ENCODE results near the gene PWWP2B.

PWWP2B gene

DNA sequence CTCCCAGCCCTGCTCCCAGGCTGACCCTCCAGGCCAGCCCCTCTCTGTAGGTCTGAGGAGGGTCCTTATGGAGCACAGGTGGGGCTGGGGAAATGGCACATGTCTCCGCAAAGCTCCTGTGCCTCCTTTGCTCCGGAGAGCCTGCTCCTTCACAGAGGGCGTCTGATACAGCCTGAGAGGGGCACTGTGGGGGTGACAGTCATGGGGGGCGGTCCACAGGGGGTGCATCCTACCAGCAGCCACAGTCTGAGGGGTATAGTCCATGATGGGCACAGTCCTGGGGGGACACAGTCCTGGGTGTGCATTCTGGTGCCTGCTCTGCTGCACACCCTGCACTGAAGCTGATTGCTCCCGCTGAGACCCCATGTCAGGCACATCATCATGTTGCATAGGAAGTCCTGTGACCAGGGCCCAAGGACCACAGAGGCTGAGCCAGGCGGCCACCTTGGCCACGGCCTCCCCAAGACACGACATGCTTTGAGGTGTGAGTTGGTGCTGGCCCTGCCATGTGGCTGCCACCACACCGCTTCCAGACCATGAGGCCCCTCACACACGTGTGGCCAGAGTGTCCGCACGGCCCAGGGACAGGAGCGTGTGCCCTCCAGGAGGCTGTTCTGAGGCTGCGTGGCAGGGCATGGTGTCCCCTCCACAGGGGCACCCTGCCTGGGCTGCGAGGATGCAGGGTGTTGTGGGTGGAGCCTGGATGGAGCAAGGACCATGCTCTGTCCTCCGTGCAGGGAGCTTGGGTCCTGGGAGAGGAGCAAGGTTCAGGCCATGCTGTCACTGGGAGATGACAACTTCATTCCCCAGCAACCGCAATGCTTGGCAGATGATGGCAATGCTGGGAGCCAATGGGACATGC is 59.2 kb downstream of the PWWP2B start:
- H3K27me3 ChIP-seq (ENCODE audit: insufficient read depth, low read length, poor library complexity), result no peaks in the 10 kb centered on the region
- DNase-seq, result no peak
- no CpG with 5 or more reads among the region's 17 CpGs for WGBS (ENCODE audit: extremely low coverage, insufficient coverage, low lambda C conversion rate)

DNA sequence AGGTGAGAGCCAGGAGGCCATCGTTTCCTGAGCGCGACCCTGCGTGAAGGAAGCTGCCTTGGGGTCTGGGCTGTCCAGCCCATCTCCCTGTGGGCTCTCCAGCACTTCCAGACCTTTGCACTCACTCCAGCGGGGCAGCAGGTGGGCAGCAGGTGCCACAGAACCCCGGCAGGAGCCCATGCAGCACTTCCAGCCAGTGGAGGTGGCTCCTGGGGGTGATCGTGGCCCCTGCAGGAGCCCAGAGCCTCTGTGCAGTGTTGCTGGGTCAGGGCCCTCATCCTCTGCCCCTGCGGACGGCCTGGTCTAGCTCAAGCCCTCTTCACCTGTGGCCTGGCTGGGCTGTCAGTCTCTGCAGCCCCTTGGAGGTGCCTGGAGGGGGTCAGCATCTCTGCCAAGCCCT is 59.9 kb downstream of the PWWP2B start:
- Histone ChIP-seq H2AK5ac (ENCODE audit: low read length) (no peak overlapping the region), H3K79me2 (ENCODE audit: control insufficient read depth, insufficient read depth, low read length) (no peaks in the 10 kb centered on the region), H3K79me1 (ENCODE audit: low read length) (no peaks in the 10 kb centered on the region), H3K56ac (ENCODE audit: low read length) (no peak overlapping the region), H3K27ac (ENCODE audit: low read depth, low read length) (no peak overlapping the region), H4K8ac (ENCODE audit: low read depth, low read length) (no peak overlapping the region), H3K9ac (ENCODE audit: low read length) (no peak overlapping the region), H3K4me2 (ENCODE audit: low read length) (no peak overlapping the region), H3K4me1 (ENCODE audit: control insufficient read depth, low read depth, low read length) (no peaks in the 10 kb centered on the region), H2BK120ac (ENCODE audit: low read depth, low read length) (no peak overlapping the region), H3K27me3 (ENCODE audit: insufficient read depth, low read length, poor library complexity) (no peaks in the 10 kb centered on the region), H2BK15ac (replicated peaks; ENCODE audit: low read depth) (no peak overlapping the region), H3K18ac (ENCODE audit: low read length) (no peak overlapping the region), H4K5ac (ENCODE audit: low read length) (no peak overlapping the region), H3K23ac (ENCODE audit: low read length) (no peak overlapping the region), H2BK5ac (ENCODE audit: low read length) (no peak overlapping the region), H3K4me3 (ENCODE audit: low read length) (no peak overlapping the region), H3K4ac (ENCODE audit: low read depth, low read length) (no peak overlapping the region), H3K36me3 (ENCODE audit: control insufficient read depth, insufficient read depth, low read length) (no peaks in the 10 kb centered on the region)
- no CpG with 5 or more reads among the region's 9 CpGs for WGBS (ENCODE audit: extremely low coverage, insufficient coverage, low lambda C conversion rate)
- DNase-seq, result no peak

More for the DNA sequence above, 59.2 kb downstream of the PWWP2B start:
- no peak overlapping the region for H3K18ac ChIP-seq (ENCODE audit: low read length)
- H3K79me2 ChIP-seq (ENCODE audit: control insufficient read depth, insufficient read depth, low read length), result no peaks in the 10 kb centered on the region
- no peak overlapping the region for H3K9ac ChIP-seq (ENCODE audit: low read length)
- no peaks in the 10 kb centered on the region for H3K36me3 ChIP-seq (ENCODE audit: control insufficient read depth, insufficient read depth, low read length)
- no peak overlapping the region for H3K27ac ChIP-seq (ENCODE audit: low read depth, low read length)
- no peak overlapping the region for H3K23ac ChIP-seq (ENCODE audit: low read length)
- no peaks in the 10 kb centered on the region for H3K4me1 ChIP-seq (ENCODE audit: control insufficient read depth, low read depth, low read length)
- no peak overlapping the region for H4K8ac ChIP-seq (ENCODE audit: low read depth, low read length)
- no peak overlapping the region for H2BK15ac ChIP-seq (replicated peaks; ENCODE audit: low read depth)
- H3K4me3 ChIP-seq (ENCODE audit: low read length), result no peak overlapping the region
- no peaks in the 10 kb centered on the region for H3K79me1 ChIP-seq (ENCODE audit: low read length)
- no peak overlapping the region for H2BK5ac ChIP-seq (ENCODE audit: low read length)
- no peak overlapping the region for H3K56ac ChIP-seq (ENCODE audit: low read length)
- no peak overlapping the region for H4K5ac ChIP-seq (ENCODE audit: low read length)
- H3K4ac ChIP-seq (ENCODE audit: low read depth, low read length), result no peak overlapping the region
- H3K4me2 ChIP-seq (ENCODE audit: low read length), result no peak overlapping the region
- no peak overlapping the region for H2BK120ac ChIP-seq (ENCODE audit: low read depth, low read length)
- no peak overlapping the region for H2AK5ac ChIP-seq (ENCODE audit: low read length)

DNA sequence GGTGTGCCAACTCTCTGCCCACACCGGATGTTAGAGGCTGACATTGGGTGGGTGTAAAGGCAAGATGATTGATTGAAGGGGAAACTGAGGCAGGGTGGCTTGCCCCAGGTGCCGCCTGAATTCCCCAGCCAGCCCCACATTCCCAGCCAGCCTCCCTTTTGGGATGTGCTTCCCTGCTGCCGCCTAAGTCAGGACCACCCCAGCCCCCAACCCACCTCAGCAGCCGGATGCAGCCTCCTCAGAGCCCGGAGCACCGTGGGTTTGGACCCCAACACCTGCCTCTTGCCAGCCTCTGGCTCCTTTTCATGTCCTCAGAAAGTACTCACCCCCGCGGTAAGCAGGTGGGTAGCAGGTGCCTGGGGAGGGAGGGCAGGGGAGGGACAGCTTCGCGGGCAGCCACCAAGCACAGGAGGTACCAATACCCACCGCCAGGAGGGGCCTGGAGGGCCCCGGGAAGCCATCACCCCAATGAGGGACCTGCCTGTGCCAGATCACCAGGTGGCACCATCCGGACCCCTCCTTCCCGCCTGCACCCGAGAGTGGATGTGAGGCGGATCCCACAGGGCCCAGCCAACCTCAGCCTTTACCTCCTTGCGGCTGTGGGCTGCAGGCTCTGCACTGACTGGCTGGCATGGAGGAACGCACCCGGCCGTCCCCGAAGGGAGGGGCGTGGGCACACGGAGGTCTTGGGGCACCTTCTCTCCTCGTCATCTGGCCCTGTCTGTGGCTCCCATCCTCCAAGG is 60.5 kb downstream of the PWWP2B start:
- no peaks in the 10 kb centered on the region for H3K36me3 ChIP-seq (ENCODE audit: control insufficient read depth, insufficient read depth, low read length)
- H3K4me2 ChIP-seq (ENCODE audit: low read length), result no peak overlapping the region
- H2BK5ac ChIP-seq (ENCODE audit: low read length), result no peak overlapping the region
- H3K18ac ChIP-seq (ENCODE audit: low read length), result no peak overlapping the region
- no peak overlapping the region for H3K23ac ChIP-seq (ENCODE audit: low read length)
- no peak overlapping the region for H3K4ac ChIP-seq (ENCODE audit: low read depth, low read length)
- H3K79me1 ChIP-seq (ENCODE audit: low read length), result no peaks in the 10 kb centered on the region
- WGBS (ENCODE audit: extremely low coverage, insufficient coverage, low lambda C conversion rate), result no CpG with 5 or more reads among the region's 24 CpGs
- no peak overlapping the region for H2BK15ac ChIP-seq (replicated peaks; ENCODE audit: low read depth)
- H3K56ac ChIP-seq (ENCODE audit: low read length), result no peak overlapping the region
- no peak overlapping the region for H4K5ac ChIP-seq (ENCODE audit: low read length)
- no peak for DNase-seq
- H3K9ac ChIP-seq (ENCODE audit: low read length), result no peak overlapping the region
- no peak overlapping the region for H2BK120ac ChIP-seq (ENCODE audit: low read depth, low read length)
- no peak overlapping the region for H3K27ac ChIP-seq (ENCODE audit: low read depth, low read length)
- H3K4me3 ChIP-seq (ENCODE audit: low read length), result no peak overlapping the region
- no peaks in the 10 kb centered on the region for H3K27me3 ChIP-seq (ENCODE audit: insufficient read depth, low read length, poor library complexity)
- H4K8ac ChIP-seq (ENCODE audit: low read depth, low read length), result no peak overlapping the region
- H3K79me2 ChIP-seq (ENCODE audit: control insufficient read depth, insufficient read depth, low read length), result no peaks in the 10 kb centered on the region
- H3K4me1 ChIP-seq (ENCODE audit: control insufficient read depth, low read depth, low read length), result no peaks in the 10 kb centered on the region
- no peak overlapping the region for H2AK5ac ChIP-seq (ENCODE audit: low read length)

DNA sequence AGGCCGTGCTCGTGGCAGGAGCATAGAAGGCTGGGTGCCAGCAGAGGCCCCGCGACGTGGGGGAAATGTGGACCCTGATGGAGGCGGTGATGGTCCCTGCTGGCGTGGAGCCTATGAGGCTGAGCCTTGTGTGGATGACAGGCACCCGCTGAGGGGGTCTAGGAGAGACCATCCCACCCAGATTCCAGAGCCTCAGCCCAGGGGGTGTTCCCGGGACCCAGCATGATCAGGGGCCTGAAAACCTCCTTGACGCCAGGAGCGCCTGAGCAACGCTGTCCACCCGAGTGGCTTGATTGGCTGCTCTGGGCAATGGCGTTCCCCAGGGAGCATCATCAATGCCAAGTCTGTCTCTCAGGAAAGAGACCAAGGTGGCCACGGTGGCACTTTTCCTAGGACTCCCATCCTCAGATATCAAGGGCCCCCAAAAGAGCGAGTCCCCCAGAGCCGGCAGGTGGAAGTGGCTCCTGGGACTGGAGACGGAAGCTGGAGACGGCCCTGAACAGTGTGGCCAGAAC is 61.1 kb downstream of the PWWP2B start:
- no peak overlapping the region for H3K4me2 ChIP-seq (ENCODE audit: low read length)
- no peak overlapping the region for H3K4ac ChIP-seq (ENCODE audit: low read depth, low read length)
- H2BK15ac ChIP-seq (replicated peaks; ENCODE audit: low read depth), result no peak overlapping the region
- no peak overlapping the region for H3K4me3 ChIP-seq (ENCODE audit: low read length)
- no peak overlapping the region for H2AK5ac ChIP-seq (ENCODE audit: low read length)
- no peaks in the 10 kb centered on the region for H3K27me3 ChIP-seq (ENCODE audit: insufficient read depth, low read length, poor library complexity)
- H3K36me3 ChIP-seq (ENCODE audit: control insufficient read depth, insufficient read depth, low read length), result no peaks in the 10 kb centered on the region
- H3K23ac ChIP-seq (ENCODE audit: low read length), result no peak overlapping the region
- no peak overlapping the region for H3K27ac ChIP-seq (ENCODE audit: low read depth, low read length)
- no peak overlapping the region for H3K56ac ChIP-seq (ENCODE audit: low read length)
- no peak overlapping the region for H4K5ac ChIP-seq (ENCODE audit: low read length)
- H3K79me1 ChIP-seq (ENCODE audit: low read length), result no peaks in the 10 kb centered on the region
- H3K79me2 ChIP-seq (ENCODE audit: control insufficient read depth, insufficient read depth, low read length), result no peaks in the 10 kb centered on the region
- no peak for DNase-seq
- no peak overlapping the region for H2BK120ac ChIP-seq (ENCODE audit: low read depth, low read length)
- no peak overlapping the region for H3K9ac ChIP-seq (ENCODE audit: low read length)
- H3K18ac ChIP-seq (ENCODE audit: low read length), result no peak overlapping the region
- WGBS (ENCODE audit: extremely low coverage, insufficient coverage, low lambda C conversion rate), result no CpG with 5 or more reads among the region's 19 CpGs
- H2BK5ac ChIP-seq (ENCODE audit: low read length), result no peak overlapping the region
- no peaks in the 10 kb centered on the region for H3K4me1 ChIP-seq (ENCODE audit: control insufficient read depth, low read depth, low read length)
- H4K8ac ChIP-seq (ENCODE audit: low read depth, low read length), result no peak overlapping the region

DNA sequence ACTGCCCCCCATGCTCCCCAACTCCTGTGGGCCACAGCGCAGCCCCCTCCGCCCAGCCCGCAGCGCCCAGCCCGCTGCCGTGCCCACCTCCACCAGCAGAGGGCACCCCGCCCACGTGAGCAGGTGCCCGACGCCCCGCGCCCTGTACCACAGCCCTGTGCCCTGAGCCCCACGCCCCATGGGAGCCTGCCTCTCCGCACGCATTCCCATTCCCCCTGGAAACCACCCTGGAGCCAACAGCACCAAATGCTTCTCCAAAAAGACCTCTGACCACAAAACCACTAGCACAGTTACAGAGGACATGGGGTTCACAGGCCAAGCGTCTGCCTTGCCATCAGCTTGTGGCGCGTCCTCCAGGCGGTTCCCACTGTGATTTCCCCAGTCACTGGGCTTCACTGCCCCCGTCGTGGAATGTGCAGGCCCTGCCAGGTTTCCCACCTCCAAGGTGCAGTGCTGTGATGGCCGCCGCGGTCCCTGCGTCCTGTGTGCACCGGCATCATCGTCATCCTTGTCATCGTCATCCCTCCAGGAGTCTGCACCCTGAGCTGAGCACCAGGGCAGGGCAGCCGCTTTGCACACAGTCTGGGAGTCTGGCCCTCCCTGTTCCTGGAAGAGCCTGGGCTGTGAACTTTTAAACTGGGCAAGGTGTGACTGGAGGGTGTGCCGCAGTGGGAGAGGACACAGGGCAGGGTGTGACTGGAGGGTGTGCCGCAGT is 61.7 kb downstream of the PWWP2B start:
- H3K27me3 ChIP-seq (ENCODE audit: insufficient read depth, low read length, poor library complexity), result no peaks in the 10 kb centered on the region
- H3K79me2 ChIP-seq (ENCODE audit: control insufficient read depth, insufficient read depth, low read length), result no peaks in the 10 kb centered on the region
- no peak overlapping the region for H3K27ac ChIP-seq (ENCODE audit: low read depth, low read length)
- no peak overlapping the region for H4K8ac ChIP-seq (ENCODE audit: low read depth, low read length)
- no peaks in the 10 kb centered on the region for H3K79me1 ChIP-seq (ENCODE audit: low read length)
- no peak overlapping the region for H3K23ac ChIP-seq (ENCODE audit: low read length)
- no peak overlapping the region for H3K9ac ChIP-seq (ENCODE audit: low read length)
- H2BK5ac ChIP-seq (ENCODE audit: low read length), result no peak overlapping the region
- no peak overlapping the region for H3K4ac ChIP-seq (ENCODE audit: low read depth, low read length)
- H2BK120ac ChIP-seq (ENCODE audit: low read depth, low read length), result no peak overlapping the region
- no CpG with 5 or more reads among the region's 31 CpGs for WGBS (ENCODE audit: extremely low coverage, insufficient coverage, low lambda C conversion rate)
- no peak for DNase-seq
- no peak overlapping the region for H3K4me2 ChIP-seq (ENCODE audit: low read length)
- H4K5ac ChIP-seq (ENCODE audit: low read length), result no peak overlapping the region
- no peak overlapping the region for H3K56ac ChIP-seq (ENCODE audit: low read length)
- H3K4me3 ChIP-seq (ENCODE audit: low read length), result no peak overlapping the region
- no peaks in the 10 kb centered on the region for H3K36me3 ChIP-seq (ENCODE audit: control insufficient read depth, insufficient read depth, low read length)
- no peaks in the 10 kb centered on the region for H3K4me1 ChIP-seq (ENCODE audit: control insufficient read depth, low read depth, low read length)
- H3K18ac ChIP-seq (ENCODE audit: low read length), result no peak overlapping the region
- H2AK5ac ChIP-seq (ENCODE audit: low read length), result no peak overlapping the region
- no peak overlapping the region for H2BK15ac ChIP-seq (replicated peaks; ENCODE audit: low read depth)
